Ureter (tissue), 1 donor: ENCODE data around the gene TMEM243. TPM values are rescaled to one million over a fixed set of nuclear protein-coding genes. Genes with fewer than 3 reads are reported as not detected.

Experiments used
- DNase-seq: peaks from one replicate; pipeline ENCODE4 v3.0.0-alpha.2; 2020; ENCODE audit warnings: low spot score
- total RNA-seq: library from RNA; stranded (reverse); gene quantifications from one replicate; pipeline ENCODE4 v1.2.4, GENCODE V29; 2023
- donor health status: DM: yes; HTN: yes; CAD: no.

The TMEM243 gene
- total RNA-seq, 1 donor from 2014 or later: 39.3 TPM

- no peak for DNase-seq
Observed at GRCh38 chr7:87159538-87159937, 60.0 kb downstream of the TMEM243 start.

- DNase-seq: no peak
Observed at GRCh38 chr7:87156709-87157108, 62.8 kb downstream of the TMEM243 start.

GRCh38 chr7:87155788-87156187, 63.7 kb downstream of the TMEM243 start:
- no peak for DNase-seq

DNA sequence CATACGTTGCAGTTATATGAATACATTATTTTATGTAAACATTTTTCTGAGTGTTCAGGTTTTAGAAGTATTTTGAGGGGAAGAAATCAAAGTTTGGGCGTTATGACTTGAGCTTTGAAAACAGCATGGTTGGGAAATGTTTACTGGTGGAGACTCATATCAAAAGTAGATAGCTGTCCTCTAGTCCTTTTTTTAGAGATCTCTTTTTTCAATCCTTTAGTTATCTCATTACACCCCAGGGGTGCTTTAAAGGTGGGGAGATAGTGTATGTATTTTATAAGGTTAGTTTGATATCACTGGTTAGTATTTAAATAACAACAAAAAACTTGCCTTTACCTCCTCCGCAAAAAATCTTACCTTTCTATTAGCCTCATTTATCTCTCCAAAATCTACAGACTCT, 65.0 kb downstream of the TMEM243 start:
- no peak for DNase-seq

DNA sequence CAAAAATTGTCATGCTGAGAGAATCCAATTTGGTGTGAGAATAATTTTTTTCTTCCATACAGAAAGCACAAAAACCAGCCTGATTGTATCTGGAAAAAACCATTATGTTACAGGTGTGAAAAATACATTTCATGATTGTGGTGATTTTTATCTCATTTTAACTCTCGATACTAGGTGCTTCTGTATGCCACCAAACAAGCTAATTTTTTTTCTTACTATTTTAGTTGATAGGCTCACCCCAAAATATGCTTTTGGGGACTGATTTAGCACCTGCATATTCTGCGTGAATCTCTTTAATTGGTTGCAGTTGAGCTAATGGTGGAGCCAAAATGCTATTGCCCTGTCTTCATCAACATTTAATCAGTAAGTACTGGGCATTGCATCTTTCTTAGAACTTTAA, 65.4 kb downstream of the TMEM243 start:
- no peak for DNase-seq

DNA sequence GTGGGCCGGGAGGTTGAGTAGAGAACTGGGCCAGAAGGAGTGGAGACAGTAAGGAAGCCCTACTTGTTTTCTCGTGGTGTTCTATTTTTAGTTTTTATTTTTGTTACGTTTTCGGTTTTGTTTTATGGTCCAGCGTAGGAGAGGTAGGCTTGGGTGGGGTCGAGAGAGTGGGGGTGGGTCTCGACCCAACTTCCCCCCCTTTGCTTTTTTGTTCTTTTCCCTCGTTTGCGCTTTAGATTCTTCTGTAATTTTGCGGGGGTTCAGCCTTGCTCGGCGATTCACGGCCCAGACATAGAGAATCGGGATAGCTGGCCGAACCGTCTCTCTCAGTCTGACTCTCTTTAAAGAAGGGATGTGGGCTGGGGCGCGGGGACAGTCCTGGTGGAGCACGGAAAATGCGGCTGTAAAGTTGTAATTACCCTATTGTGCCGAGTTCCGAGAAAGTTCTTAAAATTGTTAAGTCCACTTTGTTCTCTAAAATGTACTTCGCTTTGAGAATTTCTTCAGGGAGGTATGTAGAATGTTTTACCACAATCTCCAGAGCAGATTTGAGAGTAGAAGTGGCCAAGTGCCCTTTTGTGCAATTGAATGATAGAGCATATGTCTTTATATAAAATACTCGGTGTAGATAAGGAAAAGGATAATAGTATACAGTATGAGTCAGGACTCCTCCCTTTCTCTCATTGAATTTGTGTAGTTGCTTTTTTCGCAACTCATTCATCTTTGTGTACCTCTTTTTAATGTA, 66.5 kb downstream of the TMEM243 start:
- peak; percentile 46 for DNase-seq

GRCh38 chr7:87152112-87152896, 67.2 kb downstream of the TMEM243 start, which contains the start of gene DMTF1:
Gene DMTF1, plus strand, starts transcription at chr7:87152453. Its CDS starts 12,489 bp downstream, at chr7:87164942.
- DNase-seq: peak; percentile 95

- DNase-seq: no peak
Observed at GRCh38 chr7:87151729-87152111, 67.8 kb downstream of the TMEM243 start.

DNA sequence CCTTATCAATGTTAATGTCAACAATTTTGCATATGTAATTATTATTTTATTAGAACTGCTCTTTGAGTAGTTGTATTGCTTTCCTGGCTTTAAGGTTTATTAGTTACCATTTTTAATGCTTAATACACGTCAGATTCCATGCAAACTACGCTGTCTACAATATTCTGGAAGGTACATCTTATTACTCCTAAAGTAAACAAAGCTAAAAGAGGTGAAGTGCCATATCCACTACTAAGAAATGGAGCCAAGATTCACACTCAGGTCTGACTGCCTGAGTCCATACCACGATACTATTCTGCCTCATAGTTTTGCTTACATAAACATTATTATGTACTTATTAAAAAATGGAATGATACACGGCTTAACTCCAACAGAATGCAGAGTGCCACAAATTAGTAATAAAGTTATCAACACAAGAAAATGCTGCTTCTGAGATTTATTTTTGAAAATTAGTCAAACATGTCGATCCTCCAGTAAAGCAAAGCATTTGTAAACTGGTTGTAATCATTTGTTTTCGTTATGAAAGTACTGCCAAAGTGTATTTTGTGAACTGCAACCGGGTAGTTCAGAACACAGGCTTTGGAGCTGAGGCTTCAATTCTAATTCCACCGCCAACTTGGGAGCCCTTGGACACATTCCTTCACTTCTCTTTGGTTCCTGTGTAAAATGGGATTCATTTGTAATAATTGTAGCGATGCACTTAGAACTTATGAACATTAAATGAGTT, 68.4 kb downstream of the TMEM243 start:
- DNase-seq: no peak

DNA sequence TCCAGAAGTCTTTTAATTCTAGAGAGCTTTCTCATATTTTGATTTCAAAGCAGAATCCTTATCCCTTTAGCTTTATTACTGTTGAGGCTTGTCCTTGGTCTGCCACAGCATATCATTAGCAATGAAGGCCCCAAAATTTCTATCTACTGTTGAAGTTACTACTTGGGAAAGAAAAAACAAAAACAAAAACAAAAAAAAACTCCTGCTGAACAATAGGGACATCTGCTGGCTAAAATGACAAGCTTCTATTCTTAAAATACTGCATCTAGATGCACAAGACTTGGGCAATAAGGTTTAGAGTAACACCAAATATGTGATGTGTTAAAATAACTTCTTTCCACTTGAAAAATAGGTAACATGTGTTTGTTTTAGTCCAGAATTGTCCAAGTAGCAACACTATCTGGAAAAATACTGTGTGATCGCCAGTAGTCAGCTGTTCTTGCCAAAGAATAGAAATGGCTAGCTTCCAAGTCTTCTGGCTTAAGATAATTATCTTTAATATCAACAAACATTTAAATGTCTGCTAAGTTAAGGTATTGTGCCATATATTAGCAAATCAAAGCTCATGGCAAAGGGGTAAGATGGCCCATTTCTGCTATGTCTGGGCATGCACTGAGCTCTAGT, 71.1 kb downstream of the TMEM243 start:
- no peak for DNase-seq

DNA sequence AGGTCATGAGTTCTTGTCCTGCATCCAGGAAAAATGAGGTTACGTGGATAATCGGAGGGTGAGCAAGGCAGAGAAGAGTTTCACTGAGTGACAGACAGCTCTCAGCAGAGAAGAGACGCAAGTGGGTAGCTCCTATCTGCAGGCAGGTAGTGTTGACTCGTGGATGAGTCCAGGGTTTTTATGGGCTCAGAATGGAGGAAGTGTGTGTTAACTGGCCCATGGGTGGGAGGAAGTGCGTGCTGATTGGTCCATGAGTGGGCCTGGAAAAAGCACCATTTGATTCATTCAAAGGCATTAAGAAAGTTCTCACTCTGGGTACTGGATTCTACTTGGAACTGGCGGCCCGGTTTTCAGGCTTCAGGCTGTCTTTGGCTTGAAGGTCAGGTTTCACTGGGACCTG, 72.0 kb downstream of the TMEM243 start:
- DNase-seq: no peak

- peak; percentile 41 for DNase-seq
Observed at GRCh38 chr7:87146740-87147386, 72.7 kb downstream of the TMEM243 start.

Other genes starting within 250 kb of the TMEM243 start
- gene ELAPOR2, start 160.1 kb downstream of the TMEM243 start, total RNA-seq: 24.5 TPM
- 92.4 TPM for gene DMTF1, start 67.3 kb downstream of the TMEM243 start, total RNA-seq
- gene CROT, start 125.9 kb upstream of the TMEM243 start, total RNA-seq: 96.9 TPM